Progenitor cell of endocrine pancreas (in vitro differentiated cells): ENCODE data around the gene MXRA7. TPM values are rescaled to one million over a fixed set of nuclear protein-coding genes. Genes with fewer than 3 reads are reported as not detected.

ENCODE experiments used
- DNase-seq: peaks from one replicate; pipeline ENCODE4 v3.0.0; 2021; ENCODE audit warnings: low spot score; ENCODE audit not compliant: unreplicated experiment
- H3K27ac Mint-ChIP-seq: 2 replicates; pipeline ENCODE4 v1.8.0; 2021; ENCODE audit warnings: mild to moderate bottlenecking, moderate library complexity, mixed read lengths
- H3K27me3 Mint-ChIP-seq: 2 replicates; pipeline ENCODE4 v1.8.0; 2021; ENCODE audit warnings: mixed read lengths
- H3K36me3 Mint-ChIP-seq: 2 replicates; pipeline ENCODE4 v1.8.0; 2022; ENCODE audit warnings: mixed read lengths; ENCODE audit not compliant: insufficient read depth
- H3K4me1 Mint-ChIP-seq: 2 replicates; pipeline ENCODE4 v1.8.0; 2021; ENCODE audit warnings: low read depth, mixed read lengths
- H3K4me3 Mint-ChIP-seq: 2 replicates; pipeline ENCODE4 v1.8.0; 2021; ENCODE audit warnings: low read depth, mild to moderate bottlenecking, moderate library complexity, mixed read lengths
- H3K9me3 Mint-ChIP-seq: 2 replicates; pipeline ENCODE4 v1.8.0; 2021; ENCODE audit warnings: low read depth, mixed read lengths
- CTCF ChIP-seq: fragments of 200-600 bp; sonication (generic); IDR thresholded peaks from one replicate; pipeline ENCODE4 v1.5.0; 2021; ENCODE audit warnings: antibody characterized with exemption, mild to moderate bottlenecking; ENCODE audit not compliant: unreplicated experiment
- total RNA-seq: library from RNA; stranded (reverse); gene quantifications from 2 replicates; pipeline ENCODE4 v1.2.1, GENCODE V29; 2021

Gene MXRA7
- total RNA-seq, 1 donor from 2014 or later: 94.9 TPM

GRCh38 chr17:76690596-76691280, 20.0 kb downstream of the MXRA7 start:
- H3K27me3 Mint-ChIP-seq: no peaks in the 10 kb centered on the region
- H3K4me1 Mint-ChIP-seq: peaks cover 20% of the 10 kb centered on the region
- peaks cover 7% of the 10 kb centered on the region for H3K36me3 Mint-ChIP-seq
- H3K4me3 Mint-ChIP-seq: no peak overlapping the region
- no peak for TF ChIP-seq CTCF
- no peaks in the 10 kb centered on the region for H3K9me3 Mint-ChIP-seq
- no peak for DNase-seq
- no peak overlapping the region for H3K27ac Mint-ChIP-seq

- Mint-ChIP-seq H3K27me3 (no peaks in the 10 kb centered on the region), H3K4me1 (peaks cover 20% of the 10 kb centered on the region), H3K36me3 (peaks cover 7% of the 10 kb centered on the region), H3K4me3 (no peak overlapping the region), H3K9me3 (no peaks in the 10 kb centered on the region), H3K27ac (no peak overlapping the region)
- DNase-seq: no peak
- TF ChIP-seq CTCF: no peak
Observed at GRCh38 chr17:76689859-76690258, 20.9 kb downstream of the MXRA7 start.

DNA sequence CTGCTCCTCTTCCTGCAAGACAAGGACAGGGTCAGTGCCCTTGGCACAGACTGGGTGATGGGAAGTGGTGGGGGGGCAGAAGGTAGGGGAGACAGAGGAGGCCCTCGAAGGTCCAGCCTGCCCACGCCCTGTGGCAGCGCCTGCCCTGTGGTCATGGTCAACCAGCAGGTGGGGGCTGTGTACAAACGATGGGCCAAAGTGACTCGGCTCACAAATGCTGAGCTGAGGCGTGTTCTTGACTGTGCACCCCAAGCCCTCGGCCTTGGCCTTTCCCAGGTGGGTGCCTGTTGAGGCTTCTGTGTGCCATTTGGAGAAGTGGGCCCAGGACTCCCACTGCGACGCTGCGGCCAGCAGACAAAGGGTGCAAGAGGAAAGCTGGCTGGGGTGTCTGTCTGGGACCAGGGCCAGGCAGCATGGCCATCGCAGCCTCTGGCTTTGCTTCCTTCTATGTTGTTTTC, 22.6 kb downstream of the MXRA7 start:
- Mint-ChIP-seq H3K36me3 (peaks cover 7% of the 10 kb centered on the region), H3K9me3 (no peaks in the 10 kb centered on the region), H3K27me3 (no peaks in the 10 kb centered on the region), H3K27ac (no peak overlapping the region), H3K4me3 (no peak overlapping the region), H3K4me1 (peaks cover 20% of the 10 kb centered on the region)
- DNase-seq: no peak
- TF ChIP-seq CTCF: no peak

DNA sequence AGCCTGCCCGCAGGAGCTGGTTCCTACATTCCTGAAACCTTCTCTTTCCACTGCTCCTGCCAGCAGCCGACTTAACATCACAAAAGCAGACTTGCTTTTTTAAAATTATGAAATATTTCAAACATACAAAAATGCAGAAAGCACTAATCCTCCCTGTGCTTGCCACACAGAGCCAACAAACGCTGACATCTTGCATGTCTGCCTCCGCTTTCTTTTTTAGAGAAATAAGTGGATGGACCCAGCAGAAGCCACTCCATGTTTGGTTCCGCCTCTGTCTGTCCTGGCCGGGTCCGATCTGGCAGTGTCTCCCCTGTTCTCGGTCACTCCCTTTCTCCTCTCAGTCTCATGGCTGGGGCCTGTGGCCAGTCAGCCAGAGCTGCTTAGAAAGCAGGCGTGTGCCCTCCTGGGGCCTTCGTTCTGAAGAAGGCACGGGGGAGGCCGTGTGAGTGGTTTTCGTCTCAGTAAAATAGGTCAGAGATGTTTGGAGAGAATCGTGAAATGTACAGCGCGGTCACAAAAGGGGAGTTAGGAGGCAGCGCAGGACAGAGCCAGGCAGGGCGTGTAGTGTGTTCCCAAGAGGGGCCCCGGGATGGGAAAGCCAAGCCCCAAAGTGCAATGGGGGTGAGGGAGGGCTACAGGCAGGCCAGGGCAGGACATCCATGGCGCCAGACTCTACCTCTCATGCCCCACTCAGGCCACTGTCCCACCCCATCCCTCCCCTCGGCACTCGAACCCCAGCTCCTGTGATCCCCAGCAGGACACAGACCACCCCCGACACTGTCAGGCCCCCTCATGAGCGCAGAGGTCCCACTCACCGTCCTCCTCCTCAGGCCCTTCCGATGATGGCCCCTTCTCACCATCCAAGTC, 23.2 kb downstream of the MXRA7 start:
- H3K9me3 Mint-ChIP-seq: no peaks in the 10 kb centered on the region
- H3K27me3 Mint-ChIP-seq: no peaks in the 10 kb centered on the region
- H3K36me3 Mint-ChIP-seq: peaks cover 7% of the 10 kb centered on the region
- no peak for DNase-seq
- no peak for TF ChIP-seq CTCF
- H3K27ac Mint-ChIP-seq: peak overlapping the region; percentile 50
- no peak overlapping the region for H3K4me3 Mint-ChIP-seq
- H3K4me1 Mint-ChIP-seq: peaks cover 18% of the 10 kb centered on the region

DNA sequence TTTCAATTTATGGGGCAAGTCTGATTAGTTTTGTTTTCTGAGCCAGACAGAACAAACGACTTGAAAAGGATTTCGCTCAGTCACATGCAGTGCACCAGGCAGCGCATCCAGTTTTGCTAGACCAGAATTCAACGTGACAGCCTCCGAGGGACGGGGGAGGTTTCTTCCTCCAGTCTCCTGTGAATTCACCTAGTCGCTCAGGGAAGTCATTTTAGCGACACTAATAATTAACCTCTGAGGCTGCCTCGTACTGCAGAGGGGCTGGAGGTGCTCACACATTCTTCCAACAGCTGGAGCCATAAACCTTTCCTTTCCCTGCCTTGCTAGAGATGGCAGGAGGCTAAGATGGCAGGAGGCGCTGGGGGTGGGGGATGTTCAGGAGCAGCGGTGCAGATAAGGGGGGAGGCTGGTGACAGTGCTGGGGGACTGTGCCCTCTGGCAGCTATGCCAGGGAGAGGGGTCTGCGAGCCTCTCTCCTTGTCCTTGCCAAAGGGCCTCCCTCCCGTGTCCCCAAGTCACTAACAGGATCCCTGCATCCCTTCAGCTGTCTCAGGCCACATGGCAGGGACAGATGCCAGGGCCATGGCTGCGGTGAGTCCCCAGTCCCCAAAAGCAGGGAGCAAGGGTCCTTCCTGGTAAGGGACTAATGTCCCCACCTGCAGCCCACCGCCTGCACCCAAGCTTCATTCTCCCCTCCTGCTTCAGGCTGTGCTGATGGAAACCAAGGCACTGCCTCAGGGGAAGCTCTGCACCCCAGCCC, 24.0 kb downstream of the MXRA7 start:
- DNase-seq: no peak
- peaks cover 9% of the 10 kb centered on the region for H3K36me3 Mint-ChIP-seq
- no peak overlapping the region for H3K4me3 Mint-ChIP-seq
- H3K9me3 Mint-ChIP-seq: no peaks in the 10 kb centered on the region
- H3K27me3 Mint-ChIP-seq: no peaks in the 10 kb centered on the region
- peaks cover 16% of the 10 kb centered on the region for H3K4me1 Mint-ChIP-seq
- no peak for TF ChIP-seq CTCF
- H3K27ac Mint-ChIP-seq: peak overlapping the region; percentile 69
